Osteocyte (in vitro differentiated cells): Measurements from ENCODE around the gene KRTAP10-8. TPM values are rescaled to one million over a fixed set of nuclear protein-coding genes. Genes with fewer than 3 reads are reported as not detected.
"Not testable (repeated sequence)": the region's sequence is repeated elsewhere in the genome, so short reads cannot be mapped to it uniquely, and the experiment has no call there.

Experiments
- DNase-seq: peaks from one replicate; pipeline ENCODE4 v3.0.0; 2021; ENCODE audit warnings: mixed read lengths; ENCODE audit not compliant: unreplicated experiment; ENCODE audit errors: extremely low spot score
- H3K27ac Mint-ChIP-seq: one replicate; pipeline ENCODE4 v1.8.0; 2021; ENCODE audit warnings: mild to moderate bottlenecking, mixed read lengths; ENCODE audit not compliant: unreplicated experiment
- H3K27me3 Mint-ChIP-seq: one replicate; pipeline ENCODE4 v1.8.0; 2021; ENCODE audit warnings: mixed read lengths; ENCODE audit not compliant: unreplicated experiment
- H3K36me3 Mint-ChIP-seq: one replicate; pipeline ENCODE4 v1.8.0; 2021; ENCODE audit warnings: mixed read lengths; ENCODE audit not compliant: unreplicated experiment
- H3K4me1 Mint-ChIP-seq: one replicate; pipeline ENCODE4 v1.8.0; 2021; ENCODE audit warnings: mixed read lengths; ENCODE audit not compliant: unreplicated experiment
- H3K4me3 Mint-ChIP-seq: one replicate; pipeline ENCODE4 v1.8.0; 2021; ENCODE audit warnings: mild to moderate bottlenecking, moderate library complexity, mixed read lengths; ENCODE audit not compliant: unreplicated experiment
- H3K9me3 Mint-ChIP-seq: one replicate; pipeline ENCODE4 v1.8.0; 2021; ENCODE audit warnings: mixed read lengths; ENCODE audit not compliant: unreplicated experiment
- total RNA-seq: library from RNA; stranded (reverse); gene quantifications from 2 replicates; pipeline ENCODE4 v1.2.1, GENCODE V29; 2021
- TF ChIP-seq, protein P1 (sequence below): fragments of 200-600 bp; sonication (generic); IDR thresholded peaks from 2 replicates; pipeline ENCODE4 v1.5.0; 2021; ENCODE audit warnings: antibody characterized with exemption, mild to moderate bottlenecking, moderate library complexity

Gene KRTAP10-8
- total RNA-seq, 1 donor from 2014 or later: not detected

DNA sequence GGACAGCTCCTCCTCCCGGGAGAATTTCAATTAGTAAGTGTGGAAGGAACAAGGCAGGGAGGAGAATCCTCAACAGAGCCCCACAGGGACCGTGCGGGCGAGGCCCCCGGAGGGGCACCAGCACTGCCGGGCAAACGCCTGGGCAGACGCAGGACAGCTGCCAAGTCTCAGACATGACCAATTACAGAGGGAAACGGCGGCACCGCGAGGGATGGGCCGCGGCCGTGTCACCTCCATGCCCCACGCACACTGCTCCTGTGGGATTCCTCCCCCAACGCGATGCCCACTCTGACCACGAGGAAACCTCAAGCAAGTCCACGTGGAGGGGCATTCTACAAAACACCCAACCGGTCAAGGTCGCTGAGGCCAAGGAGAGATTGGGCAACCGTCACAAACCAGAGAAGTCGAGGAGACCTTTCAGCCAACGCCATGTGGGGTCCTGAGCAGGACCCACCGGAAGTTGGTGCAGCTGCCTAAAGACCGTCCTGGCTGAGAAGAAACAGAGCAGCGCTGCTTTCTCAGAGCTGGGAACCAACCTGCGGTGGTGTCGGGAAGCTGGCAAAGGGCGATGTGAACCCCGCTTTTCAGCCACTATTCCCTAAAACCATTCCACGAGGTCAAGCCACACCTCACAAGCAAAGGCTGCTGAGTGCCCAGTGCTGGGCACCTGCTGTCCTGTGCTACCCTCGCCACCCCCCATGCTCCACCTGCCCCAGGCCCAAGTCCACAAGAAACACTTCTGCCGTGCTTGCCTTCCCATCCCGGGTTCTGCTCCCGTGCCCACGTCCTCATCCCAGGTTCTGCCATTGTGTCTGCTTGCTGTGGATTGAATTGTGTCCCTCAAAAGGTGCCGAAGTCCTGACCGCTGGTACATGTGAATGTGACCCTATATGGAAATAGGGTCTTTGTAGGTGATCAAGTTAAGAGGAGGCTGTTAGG lies 39.8 kb upstream of the KRTAP10-8 start:
- Mint-ChIP-seq H3K9me3 (peaks cover 16% of the 10 kb centered on the region), H3K27me3 (peaks cover 3% of the 10 kb centered on the region), H3K4me1 (no peaks in the 10 kb centered on the region), H3K4me3 (no peak overlapping the region), H3K36me3 (no peaks in the 10 kb centered on the region), H3K27ac (no peak overlapping the region)
- TF ChIP-seq, protein P1, sequence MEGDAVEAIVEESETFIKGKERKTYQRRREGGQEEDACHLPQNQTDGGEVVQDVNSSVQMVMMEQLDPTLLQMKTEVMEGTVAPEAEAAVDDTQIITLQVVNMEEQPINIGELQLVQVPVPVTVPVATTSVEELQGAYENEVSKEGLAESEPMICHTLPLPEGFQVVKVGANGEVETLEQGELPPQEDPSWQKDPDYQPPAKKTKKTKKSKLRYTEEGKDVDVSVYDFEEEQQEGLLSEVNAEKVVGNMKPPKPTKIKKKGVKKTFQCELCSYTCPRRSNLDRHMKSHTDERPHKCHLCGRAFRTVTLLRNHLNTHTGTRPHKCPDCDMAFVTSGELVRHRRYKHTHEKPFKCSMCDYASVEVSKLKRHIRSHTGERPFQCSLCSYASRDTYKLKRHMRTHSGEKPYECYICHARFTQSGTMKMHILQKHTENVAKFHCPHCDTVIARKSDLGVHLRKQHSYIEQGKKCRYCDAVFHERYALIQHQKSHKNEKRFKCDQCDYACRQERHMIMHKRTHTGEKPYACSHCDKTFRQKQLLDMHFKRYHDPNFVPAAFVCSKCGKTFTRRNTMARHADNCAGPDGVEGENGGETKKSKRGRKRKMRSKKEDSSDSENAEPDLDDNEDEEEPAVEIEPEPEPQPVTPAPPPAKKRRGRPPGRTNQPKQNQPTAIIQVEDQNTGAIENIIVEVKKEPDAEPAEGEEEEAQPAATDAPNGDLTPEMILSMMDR: no peak
- peak; percentile 81 for DNase-seq

DNA sequence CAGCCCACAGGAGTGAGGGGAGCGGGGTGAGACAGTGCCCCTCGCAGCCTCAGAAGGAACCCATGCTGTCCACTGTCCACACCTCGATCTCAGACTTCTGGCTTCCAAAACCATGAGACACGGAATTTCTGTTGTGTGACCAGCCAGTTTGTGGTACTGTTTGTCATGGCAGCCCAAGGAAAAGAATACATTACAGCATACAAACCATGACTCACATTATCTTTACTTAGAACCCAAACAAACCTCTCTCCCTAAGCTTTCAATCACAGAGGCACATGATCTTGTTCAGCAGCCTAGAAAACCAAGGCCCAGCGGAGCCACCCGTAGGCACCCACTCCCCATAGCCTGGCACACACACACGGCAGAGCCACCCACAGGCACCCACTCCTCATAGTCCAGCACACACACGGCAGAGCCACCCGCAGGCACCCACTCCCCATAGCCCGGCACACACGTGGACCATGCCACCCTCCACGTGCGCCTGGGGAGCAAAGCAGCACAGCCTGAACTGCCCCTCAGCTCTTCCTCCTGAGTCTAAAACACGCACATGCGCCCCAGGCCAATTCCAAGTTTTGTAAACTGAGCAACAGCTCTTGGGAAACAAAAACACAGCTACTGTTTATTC lies 38.8 kb upstream of the KRTAP10-8 start:
- no peaks in the 10 kb centered on the region for H3K27me3 Mint-ChIP-seq
- H3K27ac Mint-ChIP-seq: no peak overlapping the region
- no peaks in the 10 kb centered on the region for H3K36me3 Mint-ChIP-seq
- peak; percentile 44 for DNase-seq
- H3K4me3 Mint-ChIP-seq: no peak overlapping the region
- no peaks in the 10 kb centered on the region for H3K4me1 Mint-ChIP-seq
- H3K9me3 Mint-ChIP-seq: peaks cover 23% of the 10 kb centered on the region
- TF ChIP-seq, protein P1: no peak

DNA sequence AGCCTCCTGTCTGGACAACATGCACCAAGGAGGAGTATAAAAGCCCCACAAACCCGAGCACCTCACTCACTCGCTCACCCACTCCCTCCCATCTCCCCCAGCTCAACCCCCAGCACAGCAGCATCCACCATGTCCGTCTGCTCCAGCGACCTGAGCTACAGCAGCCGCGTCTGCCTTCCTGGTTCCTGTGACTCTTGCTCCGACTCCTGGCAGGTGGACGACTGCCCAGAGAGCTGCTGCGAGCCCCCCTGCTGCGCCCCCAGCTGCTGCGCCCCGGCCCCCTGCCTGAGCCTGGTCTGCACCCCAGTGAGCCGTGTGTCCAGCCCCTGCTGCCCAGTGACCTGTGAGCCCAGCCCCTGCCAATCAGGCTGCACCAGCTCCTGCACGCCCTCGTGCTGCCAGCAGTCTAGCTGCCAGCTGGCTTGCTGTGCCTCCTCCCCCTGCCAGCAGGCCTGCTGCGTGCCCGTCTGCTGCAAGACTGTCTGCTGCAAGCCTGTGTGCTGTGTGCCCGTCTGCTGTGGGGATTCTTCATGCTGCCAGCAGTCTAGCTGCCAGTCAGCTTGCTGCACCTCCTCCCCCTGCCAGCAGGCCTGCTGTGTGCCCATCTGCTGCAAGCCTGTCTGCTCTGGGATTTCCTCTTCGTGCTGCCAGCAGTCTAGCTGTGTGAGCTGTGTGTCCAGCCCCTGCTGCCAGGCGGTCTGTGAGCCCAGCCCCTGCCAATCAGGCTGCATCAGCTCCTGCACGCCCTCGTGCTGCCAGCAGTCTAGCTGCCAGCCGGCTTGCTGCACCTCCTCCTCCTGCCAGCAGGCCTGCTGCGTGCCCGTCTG lies 38.0 kb upstream of the KRTAP10-8 start, which contains the start of gene KRTAP10-4:
TSS of gene KRTAP10-4 (plus strand) at position 100 of the 827 bp plus-strand sequence. CDS start at position 130, 30 bp downstream.
- H3K27ac Mint-ChIP-seq, H3K4me1 Mint-ChIP-seq, H3K27me3 Mint-ChIP-seq, H3K36me3 Mint-ChIP-seq, DNase-seq, H3K4me3 Mint-ChIP-seq: not testable (repeated sequence)
- H3K9me3 Mint-ChIP-seq: peaks cover 26% of the 10 kb centered on the region

- Mint-ChIP-seq H3K27ac (no peak overlapping the region), H3K4me1 (no peaks in the 10 kb centered on the region), H3K4me3 (no peak overlapping the region), H3K36me3 (no peaks in the 10 kb centered on the region), H3K9me3 (peaks cover 26% of the 10 kb centered on the region), H3K27me3 (no peaks in the 10 kb centered on the region)
- TF ChIP-seq, protein P1: no peak
- no peak for DNase-seq
Measured at GRCh38 chr21:44574457-44575306, 37.2 kb upstream of the KRTAP10-8 start.
